A549 (cell line): ENCODE measurements around the gene KLHDC3. TPM values are rescaled to one million over a fixed set of nuclear protein-coding genes. Genes with fewer than 3 reads are reported as not detected.
"Not testable (repeated sequence)": the region's sequence is repeated elsewhere in the genome, so short reads cannot be mapped to it uniquely, and the experiment has no call there.

Experiments
- ATAC-seq, 2 experiments: fragments of 200-7000 bp in 1 of 2; fragments of >200 bp in 1 of 2; cut with Nextera tagmentation in 1 of 2; cut with Tn5 transposase in 1 of 2; 3 replicates each; pipeline versions ENCODE4 v1.8.0 to v1.9.1; 2018 to 2020; ENCODE audit warnings: mild to moderate bottlenecking in 1 of 2, moderate library complexity in 1 of 2
- CTCF ChIA-PET: fragments of 300-600 bp; sonication (Branson Sonifier 250); formaldehyde crosslinking; extraction: SDS; loops from one replicate; lab custom pipeline; 2021; ENCODE audit warnings: antibody characterized with exemption, inconsistent platforms; lab: Yijun Ruan, JAX
- POLR2A ChIA-PET: fragments of 350-600 bp; formaldehyde crosslinking; extraction: SDS; loops from one replicate; lab custom pipeline; 2021; ENCODE audit warnings: antibody characterized with exemption, inconsistent platforms; lab: Yijun Ruan, JAX
- DNase-seq, 2 experiments: peaks; one replicate each; pipeline versions ENCODE4 v3.0.0 to v3.0.0-alpha.2; 2011 to 2016; ENCODE audit warnings: low read depth in 1 of 2, low spot score in 1 of 2
- FAIRE-seq: peaks from 2 replicates; lab custom pipeline; 2011; peaks lifted over from hg19 to GRCh38; lab: Jason Lieb, UNC
- H3K27ac ChIP-seq, 2 experiments: fragments of >200 bp; sonication (Bioruptor Twin); formaldehyde crosslinking; 3 replicates each; pipeline ENCODE4 v1.5.1; 2016 to 2017
- H3K4me1 ChIP-seq: fragments of >200 bp; sonication (Bioruptor Twin); formaldehyde crosslinking; 3 replicates; pipeline ENCODE4 v1.6.1; 2016
- H3K4me2 ChIP-seq: fragments of >200 bp; sonication (Bioruptor Twin); formaldehyde crosslinking; 3 replicates; pipeline ENCODE4 v1.6.1; 2016
- H3K4me3 ChIP-seq: fragments of >200 bp; sonication (Bioruptor Twin); formaldehyde crosslinking; 3 replicates; pipeline ENCODE4 v1.5.1; 2016
- H3K9me3 ChIP-seq: fragments of >200 bp; sonication (Bioruptor Twin); formaldehyde crosslinking; 3 replicates; pipeline ENCODE4 v1.6.1; 2016
- CEBPB ChIP-seq, 2 experiments: fragments of >200 bp in 1 of 2; sonication (Bioruptor Twin) in 1 of 2; formaldehyde crosslinking in 1 of 2; IDR thresholded peaks; 2 replicates each; pipeline ENCODE4 v1.6.1; 2012 to 2016
- CTCF ChIP-seq: fragments of >200 bp; sonication (Bioruptor Twin); formaldehyde crosslinking; IDR thresholded peaks from 3 replicates; pipeline ENCODE4 v1.5.1; 2016
- FOXS1 ChIP-seq: fragments of 250-450 bp; sonication (Bioruptor Pico); IDR thresholded peaks from 2 replicates; pipeline ENCODE4 v1.5.0; 2020; ENCODE audit warnings: mild to moderate bottlenecking, moderate library complexity
- GATA3 ChIP-seq: IDR thresholded peaks from 2 replicates; pipeline ENCODE4 v1.6.1; 2012; ENCODE audit warnings: borderline replicate concordance
- HOXB5 ChIP-seq: fragments of 250-450 bp; sonication (Bioruptor Pico); IDR thresholded peaks from 2 replicates; pipeline ENCODE4 v1.5.0; 2020; ENCODE audit warnings: mild to moderate bottlenecking, moderate library complexity
- JUNB ChIP-seq: fragments of >200 bp; sonication (Bioruptor Twin); formaldehyde crosslinking; IDR thresholded peaks from 2 replicates; pipeline ENCODE4 v1.6.1; 2016
- KDM5A ChIP-seq: fragments of 200-600 bp; sonication (generic); IDR thresholded peaks from 2 replicates; pipeline ENCODE4 v1.6.1; 2016; ENCODE audit warnings: antibody characterized with exemption, mild to moderate bottlenecking
- MAFK ChIP-seq: fragments of 450-650 bp; IDR thresholded peaks from 2 replicates; pipeline ENCODE4 v1.6.1; 2014; ENCODE audit not compliant: partially characterized antibody
- MAX ChIP-seq: IDR thresholded peaks from 2 replicates; pipeline ENCODE4 v1.6.1; 2012
- MAZ ChIP-seq: fragments of 150-350 bp; IDR thresholded peaks from 2 replicates; pipeline ENCODE4 v1.6.1; 2014; ENCODE audit warnings: antibody characterized with exemption, low read depth, low read length, borderline replicate concordance
- NR3C1 ChIP-seq: fragments of >200 bp; sonication (Bioruptor Twin); formaldehyde crosslinking; IDR thresholded peaks from 3 replicates; pipeline ENCODE4 v1.6.1; 2017
- PBX3 ChIP-seq: IDR thresholded peaks from 2 replicates; pipeline ENCODE4 v1.6.1; 2012
- PHF8 ChIP-seq: fragments of 200-600 bp; sonication (generic); IDR thresholded peaks from 2 replicates; pipeline ENCODE4 v1.6.1; 2016; ENCODE audit warnings: low read depth, mild to moderate bottlenecking, antibody characterized with exemption, moderate library complexity, borderline replicate concordance
- POLR2AphosphoS2 ChIP-seq: conservative IDR thresholded peaks from 2 replicates; pipeline ENCODE4 v1.6.1; 2012; ENCODE audit warnings: low read length, improper control_type of control experiment, inconsistent platforms
- SREBF2 ChIP-seq: fragments of 450-650 bp; IDR thresholded peaks from 2 replicates; pipeline ENCODE4 v1.6.1; 2014; ENCODE audit warnings: mild to moderate bottlenecking, moderate library complexity
- ZNF302 ChIP-seq: fragments of 250-450 bp; sonication (Bioruptor Pico); IDR thresholded peaks from 2 replicates; pipeline ENCODE4 v1.9.0; 2021; ENCODE audit warnings: inconsistent platforms, mild to moderate bottlenecking, moderate library complexity
- WGBS: methylation state at CpG from one replicate; pipeline ENCODE4 v1.1.6; 2017; ENCODE audit errors: missing lambda C conversion rate; 5-methylcytosine and 5-hydroxymethylcytosine counted together
- polyA plus RNA-seq, 4 experiments: library from polyadenylated mRNA; depleted of rRNA in 3 of 4; stranded (reverse); fragments of >200 nt; fragmentation: RNase III in 1 of 4; extraction: RNeasy Plus Mini Kit Qiagen cat#74134 plus additional on column Dnase treatment in 1 of 4; gene quantifications; 2 replicates in 3 of 4; 3 replicates in 1 of 4; pipeline ENCODE4 v1.2.3, GENCODE V29; 2011 to 2017
- TF ChIP-seq, protein P1 (sequence below): fragments of 450-650 bp; IDR thresholded peaks from 2 replicates; pipeline ENCODE4 v1.6.1; 2014; ENCODE audit warnings: antibody characterized with exemption
- TF ChIP-seq, protein P2 (sequence below): fragments of 250-450 bp; sonication (Bioruptor Pico); IDR thresholded peaks from 2 replicates; pipeline ENCODE4 v1.5.0; 2021; ENCODE audit warnings: mild to moderate bottlenecking, moderate library complexity, borderline replicate concordance
- TF ChIP-seq, protein P3 (sequence below): fragments of 250-450 bp; sonication (Bioruptor Pico); IDR thresholded peaks from 2 replicates; pipeline ENCODE4 v1.5.0; 2020; ENCODE audit warnings: low read depth, mild to moderate bottlenecking, moderate library complexity

KLHDC3 gene
- polyA plus RNA-seq, 2 of the 4 experiments (the other 2 are of a cell fraction) = 18.8 to 28.0 TPM

- DNase-seq (no peak), FAIRE-seq (no peak), ATAC-seq (peak in 1 of 2 experiments; percentile 34; a peak in 1 of 6 replicates)
- TF ChIP-seq POLR2AphosphoS2 (no peak), CEBPB (IDR thresholded peaks at IDR 0.05) (peak in 1 of 2 experiments; percentile 43; a peak in 1 of 4 replicates), MAZ (no peak)
- Histone ChIP-seq H3K9me3 (no peaks in the 10 kb centered on the region), H3K4me3 (no peak overlapping the region), H3K27ac (no peak overlapping the region), H3K4me1 (peaks cover 7% of the 10 kb centered on the region; the same call in 2 of the 3 replicates), H3K4me2 (no peak overlapping the region)
- CTCF ChIA-PET = interaction anchor here (0.9 to 1.6 kb wide), 6 partner anchors 10 to 526 kb away, joined by 3 to 7 read pairs (median 3); partner anchors contain the start of gene PPP2R5D
- POLR2A ChIA-PET = interaction anchor here (2.2 kb wide), 1 partner anchor 13 kb away, joined by 13 read pairs; the partner anchor contains the start of gene PPP2R5D
Measured at GRCh38 chr6:42996513-42996912, 17.5 kb upstream of the KLHDC3 start.

- CTCF ChIA-PET = interaction anchor here (1.0 kb wide), 1 partner anchor 10 kb away, joined by 5 read pairs; no protein-coding TSS in a partner anchor
Measured at GRCh38 chr6:42998205-42998604, 15.8 kb upstream of the KLHDC3 start.

GRCh38 chr6:43001843-43002242 is 12.2 kb upstream of the KLHDC3 start:
- WGBS = 94% methylated on average over 7 of the region's 8 CpGs
- ATAC-seq = no peak
- Histone ChIP-seq H3K9me3 (no peaks in the 10 kb centered on the region), H3K27ac (no peak overlapping the region), H3K4me2 (no peak overlapping the region), H3K4me3 (no peak overlapping the region), H3K4me1 (peaks cover 2% of the 10 kb centered on the region; the same call in 1 of the 3 replicates)
- DNase-seq = no peak
- ChIA-PET POLR2A (no interaction called here), CTCF (interaction anchor here (0.7 to 2.0 kb wide), 2 partner anchors 49 to 142 kb away, joined by 3 to 7 read pairs; no protein-coding TSS in a partner anchor)
- TF ChIP-seq MAFK (no peak), PBX3 (no peak), GATA3 (no peak), CTCF (no peak), HOXB5 (no peak), PHF8 (no peak), FOXS1 (no peak), KDM5A (no peak), SREBF2 (no peak), NR3C1 (no peak)
- TF ChIP-seq, protein P1, sequence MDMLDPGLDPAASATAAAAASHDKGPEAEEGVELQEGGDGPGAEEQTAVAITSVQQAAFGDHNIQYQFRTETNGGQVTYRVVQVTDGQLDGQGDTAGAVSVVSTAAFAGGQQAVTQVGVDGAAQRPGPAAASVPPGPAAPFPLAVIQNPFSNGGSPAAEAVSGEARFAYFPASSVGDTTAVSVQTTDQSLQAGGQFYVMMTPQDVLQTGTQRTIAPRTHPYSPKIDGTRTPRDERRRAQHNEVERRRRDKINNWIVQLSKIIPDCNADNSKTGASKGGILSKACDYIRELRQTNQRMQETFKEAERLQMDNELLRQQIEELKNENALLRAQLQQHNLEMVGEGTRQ = no peak
- FAIRE-seq = no peak

More at GRCh38 chr6:42998205-42998604, 15.8 kb upstream of the KLHDC3 start:
- not testable (repeated sequence) for H3K4me1 ChIP-seq, FAIRE-seq, DNase-seq, H3K4me2 ChIP-seq, H3K4me3 ChIP-seq, ATAC-seq, H3K9me3 ChIP-seq, H3K27ac ChIP-seq
- WGBS = 83% methylated on average over 9 of the region's 9 CpGs
- POLR2A ChIA-PET = interaction anchor here (0.6 to 2.2 kb wide), 2 partner anchors 14 to 879 kb away, joined by 7 to 13 read pairs; partner anchors contain the start of gene PPP2R5D

- no peak overlapping the region for H3K4me2 ChIP-seq
- FAIRE-seq = no peak
- no peaks in the 10 kb centered on the region for H3K4me1 ChIP-seq
- ATAC-seq = no peak
- no peak overlapping the region for H3K27ac ChIP-seq
- POLR2A ChIA-PET = no interaction called here
- DNase-seq = no peak
- CTCF ChIA-PET = interaction anchor here (0.8 to 7.3 kb wide), 4 partner anchors 9 to 139 kb away, joined by 3 to 69 read pairs (median 3); partner anchors contain the start of gene RRP36
- 92% methylated on average over 5 of the region's 5 CpGs for WGBS
- no peak overlapping the region for H3K4me3 ChIP-seq
- H3K9me3 ChIP-seq = no peaks in the 10 kb centered on the region
- TF ChIP-seq MAZ = no peak
- TF ChIP-seq, protein P2, sequence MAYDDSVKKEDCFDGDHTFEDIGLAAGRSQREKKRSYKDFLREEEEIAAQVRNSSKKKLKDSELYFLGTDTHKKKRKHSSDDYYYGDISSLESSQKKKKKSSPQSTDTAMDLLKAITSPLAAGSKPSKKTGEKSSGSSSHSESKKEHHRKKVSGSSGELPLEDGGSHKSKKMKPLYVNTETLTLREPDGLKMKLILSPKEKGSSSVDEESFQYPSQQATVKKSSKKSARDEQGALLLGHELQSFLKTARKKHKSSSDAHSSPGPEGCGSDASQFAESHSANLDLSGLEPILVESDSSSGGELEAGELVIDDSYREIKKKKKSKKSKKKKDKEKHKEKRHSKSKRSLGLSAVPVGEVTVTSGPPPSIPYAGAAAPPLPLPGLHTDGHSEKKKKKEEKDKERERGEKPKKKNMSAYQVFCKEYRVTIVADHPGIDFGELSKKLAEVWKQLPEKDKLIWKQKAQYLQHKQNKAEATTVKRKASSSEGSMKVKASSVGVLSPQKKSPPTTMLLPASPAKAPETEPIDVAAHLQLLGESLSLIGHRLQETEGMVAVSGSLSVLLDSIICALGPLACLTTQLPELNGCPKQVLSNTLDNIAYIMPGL (CRISPR knock-in tag) = no peak
- no peak for TF ChIP-seq CTCF
- no peak for TF ChIP-seq ZNF302 (CRISPR knock-in tag)
- TF ChIP-seq, protein P3, sequence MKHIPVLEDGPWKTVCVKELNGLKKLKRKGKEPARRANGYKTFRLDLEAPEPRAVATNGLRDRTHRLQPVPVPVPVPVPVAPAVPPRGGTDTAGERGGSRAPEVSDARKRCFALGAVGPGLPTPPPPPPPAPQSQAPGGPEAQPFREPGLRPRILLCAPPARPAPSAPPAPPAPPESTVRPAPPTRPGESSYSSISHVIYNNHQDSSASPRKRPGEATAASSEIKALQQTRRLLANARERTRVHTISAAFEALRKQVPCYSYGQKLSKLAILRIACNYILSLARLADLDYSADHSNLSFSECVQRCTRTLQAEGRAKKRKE (CRISPR knock-in tag) = no peak
- TF ChIP-seq GATA3 = no peak
- TF ChIP-seq JUNB = no peak
- no peak for TF ChIP-seq MAX
- no peak for TF ChIP-seq PHF8
Measured at GRCh38 chr6:43005844-43006243, 8.2 kb upstream of the KLHDC3 start.
